ENCODE data around the gene CD151.

DNA sequence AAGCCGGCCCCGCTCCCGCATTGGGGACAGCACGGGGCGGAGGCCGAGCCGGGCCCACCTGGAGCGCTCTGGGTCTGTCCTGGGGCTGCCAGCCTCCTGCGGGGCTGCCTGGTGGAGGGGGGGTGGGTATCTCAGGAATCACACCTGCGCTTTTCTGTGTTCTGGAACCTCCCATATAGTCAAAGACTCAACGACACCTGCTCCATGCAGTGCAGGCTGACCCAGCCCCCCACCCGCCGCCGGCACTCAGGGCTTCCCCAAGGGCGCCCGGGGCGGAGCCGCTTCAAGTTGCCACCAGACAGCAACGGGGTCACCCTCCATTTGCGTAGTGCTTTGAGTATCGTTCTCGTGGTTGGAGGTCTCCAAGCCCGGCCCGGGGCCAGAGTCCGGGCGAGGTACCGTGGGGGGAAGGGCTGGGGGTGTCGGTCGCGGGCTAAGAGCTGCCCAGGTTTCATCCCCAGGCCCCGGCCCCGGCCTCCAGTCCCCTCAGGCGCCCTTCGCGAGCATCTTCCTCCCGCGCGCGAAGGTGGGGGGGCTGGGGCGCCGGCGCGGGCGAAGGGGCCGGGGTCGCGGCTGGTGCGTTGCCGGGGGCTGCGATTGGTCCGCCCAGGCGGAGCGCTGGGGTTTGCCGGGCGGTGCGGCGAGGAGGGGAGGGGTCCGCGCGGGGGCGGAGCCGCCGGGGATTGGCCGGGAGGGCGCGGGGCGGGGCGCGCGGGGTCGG is 16.5 kb downstream of the CD151 start:
- no peak for TF ChIP-seq POLR2A (IDR thresholded peaks at IDR 0.05; ENCODE audit: borderline replicate concordance, extremely low read depth, insufficient read depth, insufficient read length)
- TF ChIP-seq, protein P1, sequence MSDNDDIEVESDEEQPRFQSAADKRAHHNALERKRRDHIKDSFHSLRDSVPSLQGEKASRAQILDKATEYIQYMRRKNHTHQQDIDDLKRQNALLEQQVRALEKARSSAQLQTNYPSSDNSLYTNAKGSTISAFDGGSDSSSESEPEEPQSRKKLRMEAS (IDR thresholded peaks at IDR 0.05) = no peak
- TF ChIP-seq, protein P2, sequence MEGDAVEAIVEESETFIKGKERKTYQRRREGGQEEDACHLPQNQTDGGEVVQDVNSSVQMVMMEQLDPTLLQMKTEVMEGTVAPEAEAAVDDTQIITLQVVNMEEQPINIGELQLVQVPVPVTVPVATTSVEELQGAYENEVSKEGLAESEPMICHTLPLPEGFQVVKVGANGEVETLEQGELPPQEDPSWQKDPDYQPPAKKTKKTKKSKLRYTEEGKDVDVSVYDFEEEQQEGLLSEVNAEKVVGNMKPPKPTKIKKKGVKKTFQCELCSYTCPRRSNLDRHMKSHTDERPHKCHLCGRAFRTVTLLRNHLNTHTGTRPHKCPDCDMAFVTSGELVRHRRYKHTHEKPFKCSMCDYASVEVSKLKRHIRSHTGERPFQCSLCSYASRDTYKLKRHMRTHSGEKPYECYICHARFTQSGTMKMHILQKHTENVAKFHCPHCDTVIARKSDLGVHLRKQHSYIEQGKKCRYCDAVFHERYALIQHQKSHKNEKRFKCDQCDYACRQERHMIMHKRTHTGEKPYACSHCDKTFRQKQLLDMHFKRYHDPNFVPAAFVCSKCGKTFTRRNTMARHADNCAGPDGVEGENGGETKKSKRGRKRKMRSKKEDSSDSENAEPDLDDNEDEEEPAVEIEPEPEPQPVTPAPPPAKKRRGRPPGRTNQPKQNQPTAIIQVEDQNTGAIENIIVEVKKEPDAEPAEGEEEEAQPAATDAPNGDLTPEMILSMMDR (IDR thresholded peaks at IDR 0.05 in 2 of 3, conservative IDR thresholded peaks at IDR 0.05 in 1 of 3; ENCODE audit: borderline replicate concordance in 1 of 3, insufficient read depth in 1 of 3, low read depth in 2 of 3, low read length in 2 of 3) = no peak
- TF ChIP-seq EZH2phosphoT487 (IDR thresholded peaks at IDR 0.05; ENCODE audit: borderline replicate concordance) = no peak
- TF ChIP-seq SP1 (IDR thresholded peaks at IDR 0.05; ENCODE audit: low read depth) = no peak
